Immature natural killer cell (primary cell): ENCODE results near the gene IGFBP7. TPM values are rescaled to one million over a fixed set of nuclear protein-coding genes. Genes with fewer than 3 reads are reported as not detected.

Source experiments
- DNase-seq, 3 donors: peaks; one replicate each; pipeline ENCODE4 v3.0.0; 2022; ENCODE audit warnings: mixed read lengths in 1 of 3
- H3K27ac Mint-ChIP-seq, 6 donors: one replicate each; pipeline ENCODE4 v1.8.0; 2020; ENCODE audit warnings: mixed read lengths in 6 of 6, mild to moderate bottlenecking in 5 of 6, inconsistent platforms in 4 of 6, moderate library complexity in 3 of 6
- H3K27me3 Mint-ChIP-seq, 3 donors: one replicate each; pipeline ENCODE4 v1.8.0; 2020 to 2021; ENCODE audit warnings: low read depth in 3 of 3, mild to moderate bottlenecking in 3 of 3, mixed read lengths in 3 of 3, moderate library complexity in 3 of 3, inconsistent platforms in 1 of 3
- H3K36me3 Mint-ChIP-seq, 3 donors: one replicate each; pipeline ENCODE4 v1.8.0; 2020; ENCODE audit warnings: mixed read lengths in 3 of 3, inconsistent platforms in 2 of 3, mild to moderate bottlenecking in 2 of 3
- H3K4me1 Mint-ChIP-seq, 2 donors: one replicate each; pipeline ENCODE4 v1.8.0; 2020; ENCODE audit warnings: inconsistent platforms in 2 of 2, mild to moderate bottlenecking in 2 of 2, mixed read lengths in 2 of 2, moderate library complexity in 1 of 2
- H3K4me3 Mint-ChIP-seq, 5 donors: one replicate each; pipeline ENCODE4 v1.8.0; 2020; ENCODE audit warnings: mild to moderate bottlenecking in 5 of 5, mixed read lengths in 5 of 5, inconsistent platforms in 3 of 5, moderate library complexity in 3 of 5
- H3K9me3 Mint-ChIP-seq, 6 donors: one replicate each; pipeline ENCODE4 v1.8.0; 2020; ENCODE audit warnings: mild to moderate bottlenecking in 6 of 6, mixed read lengths in 6 of 6, inconsistent platforms in 4 of 6, moderate library complexity in 3 of 6
- polyA plus RNA-seq, 3 donors: library from polyadenylated mRNA; unstranded; fragments of 300-500 nt; fragmentation: Illumina TruSeq; gene quantifications; one replicate each; pipeline ENCODE4 v1.2.3, GENCODE V29; 2021

Gene IGFBP7
- polyA plus RNA-seq, 3 donors from 2014 or later, result 192 to 270 (median 246) TPM

GRCh38 chr4:57148177-57148576, 38.0 kb upstream of the IGFBP7 start:
- no peak for DNase-seq
- Mint-ChIP-seq H3K27me3 (peaks cover 2 to 3% (median 2%) of the 10 kb centered on the region in 3 donors), H3K36me3 (no peaks in the 10 kb centered on the region), H3K4me3 (no peak overlapping the region), H3K9me3 (no peaks in the 10 kb centered on the region), H3K27ac (peak overlapping the region in 3 of 6 donors; percentile 20 to 72 (median 44)), H3K4me1 (peaks cover 17 to 22% of the 10 kb centered on the region in 2 donors)

- H3K36me3 Mint-ChIP-seq, result no peaks in the 10 kb centered on the region
- H3K27me3 Mint-ChIP-seq, result peaks cover 2 to 3% (median 2%) of the 10 kb centered on the region in 3 donors
- no peak overlapping the region for H3K4me3 Mint-ChIP-seq
- peak overlapping the region in 4 of 6 donors; percentile 36 to 78 (median 67) for H3K27ac Mint-ChIP-seq
- DNase-seq, result no peak
- no peaks in the 10 kb centered on the region for H3K9me3 Mint-ChIP-seq
- peaks cover 16 to 21% of the 10 kb centered on the region in 2 donors for H3K4me1 Mint-ChIP-seq
These were observed 37.3 kb upstream of the IGFBP7 start for GRCh38 chr4:57147335-57148060.

- peak overlapping the region in 4 of 6 donors; percentile 55 to 78 (median 70) for H3K27ac Mint-ChIP-seq
- H3K36me3 Mint-ChIP-seq, result no peaks in the 10 kb centered on the region
- peak overlapping the region in 4 of 5 donors; percentile 15 to 66 (median 26) for H3K4me3 Mint-ChIP-seq
These were observed 36.3 kb upstream of the IGFBP7 start for GRCh38 chr4:57146444-57146843.

GRCh38 chr4:57144466-57144865, 34.3 kb upstream of the IGFBP7 start:
- no peak for DNase-seq
- Mint-ChIP-seq H3K27ac (no peak overlapping the region), H3K27me3 (peaks cover 2 to 5% (median 4%) of the 10 kb centered on the region in 3 donors), H3K4me1 (peaks cover 21 to 23% of the 10 kb centered on the region in 2 donors), H3K4me3 (no peak overlapping the region), H3K9me3 (no peaks in the 10 kb centered on the region), H3K36me3 (peaks cover 0 to 5% (median 0%) of the 10 kb centered on the region in 3 donors)

More at GRCh38 chr4:57146444-57146843, 36.3 kb upstream of the IGFBP7 start:
- no peak for DNase-seq
- peaks cover 21 to 23% of the 10 kb centered on the region in 2 donors for H3K4me1 Mint-ChIP-seq
- peaks cover 2 to 4% (median 3%) of the 10 kb centered on the region in 3 donors for H3K27me3 Mint-ChIP-seq
- no peaks in the 10 kb centered on the region for H3K9me3 Mint-ChIP-seq

- H3K36me3 Mint-ChIP-seq, result peaks cover 0 to 5% (median 0%) of the 10 kb centered on the region in 3 donors
- peaks cover 3 to 13% of the 10 kb centered on the region in 2 donors for H3K4me1 Mint-ChIP-seq
- no peaks in the 10 kb centered on the region for H3K9me3 Mint-ChIP-seq
- H3K4me3 Mint-ChIP-seq, result no peak overlapping the region
- peaks cover 0 to 6% (median 2%) of the 10 kb centered on the region in 3 donors for H3K27me3 Mint-ChIP-seq
- no peak for DNase-seq
- H3K27ac Mint-ChIP-seq, result peak overlapping the region in 1 of 6 donors; percentile 19
These were observed 29.6 kb upstream of the IGFBP7 start for GRCh38 chr4:57139783-57140182.

GRCh38 chr4:57137261-57137660, 27.1 kb upstream of the IGFBP7 start:
- H3K9me3 Mint-ChIP-seq, result no peaks in the 10 kb centered on the region
- H3K4me3 Mint-ChIP-seq, result no peak overlapping the region
- H3K27me3 Mint-ChIP-seq, result peaks cover 0 to 6% (median 2%) of the 10 kb centered on the region in 3 donors
- H3K27ac Mint-ChIP-seq, result no peak overlapping the region
- peaks cover 3 to 12% of the 10 kb centered on the region in 2 donors for H3K4me1 Mint-ChIP-seq
- DNase-seq, result no peak
- H3K36me3 Mint-ChIP-seq, result peaks cover 0 to 5% (median 0%) of the 10 kb centered on the region in 3 donors

- DNase-seq, result no peak
- peaks cover 0 to 7% (median 3%) of the 10 kb centered on the region in 3 donors for H3K27me3 Mint-ChIP-seq
- no peak overlapping the region for H3K4me3 Mint-ChIP-seq
- H3K36me3 Mint-ChIP-seq, result peaks cover 0 to 5% (median 3%) of the 10 kb centered on the region in 3 donors
- peaks cover 3 to 6% of the 10 kb centered on the region in 2 donors for H3K4me1 Mint-ChIP-seq
- H3K27ac Mint-ChIP-seq, result no peak overlapping the region
- H3K9me3 Mint-ChIP-seq, result no peaks in the 10 kb centered on the region
These were observed 26.1 kb upstream of the IGFBP7 start for GRCh38 chr4:57136281-57136680.

GRCh38 chr4:57132743-57133137, 22.6 kb upstream of the IGFBP7 start:
- Mint-ChIP-seq H3K36me3 (peaks cover 0 to 5% (median 3%) of the 10 kb centered on the region in 3 donors), H3K27me3 (peaks cover 0 to 3% (median 1%) of the 10 kb centered on the region in 3 donors), H3K27ac (no peak overlapping the region), H3K4me3 (no peak overlapping the region), H3K4me1 (peaks cover 3 to 6% of the 10 kb centered on the region in 2 donors), H3K9me3 (no peaks in the 10 kb centered on the region)
- DNase-seq, result no peak

GRCh38 chr4:57131849-57132742, 21.9 kb upstream of the IGFBP7 start:
- H3K27ac Mint-ChIP-seq, result no peak overlapping the region
- H3K36me3 Mint-ChIP-seq, result peaks cover 0 to 5% (median 4%) of the 10 kb centered on the region in 3 donors
- H3K27me3 Mint-ChIP-seq, result peaks cover 0 to 3% (median 1%) of the 10 kb centered on the region in 3 donors
- no peak for DNase-seq
- H3K4me3 Mint-ChIP-seq, result no peak overlapping the region
- H3K9me3 Mint-ChIP-seq, result peaks cover 0 to 1% (median 0%) of the 10 kb centered on the region in 6 donors
- peaks cover 3 to 6% of the 10 kb centered on the region in 2 donors for H3K4me1 Mint-ChIP-seq

GRCh38 chr4:57129477-57129876, 19.3 kb upstream of the IGFBP7 start:
- H3K27me3 Mint-ChIP-seq, result peaks cover 0 to 7% (median 1%) of the 10 kb centered on the region in 3 donors
- H3K36me3 Mint-ChIP-seq, result peaks cover 5 to 8% (median 6%) of the 10 kb centered on the region in 3 donors
- peak overlapping the region in 1 of 6 donors; percentile 19 for H3K27ac Mint-ChIP-seq
- H3K4me3 Mint-ChIP-seq, result no peak overlapping the region
- peaks cover 0 to 7% (median 0%) of the 10 kb centered on the region in 6 donors for H3K9me3 Mint-ChIP-seq
- no peak for DNase-seq
- no peaks in the 10 kb centered on the region for H3K4me1 Mint-ChIP-seq

- DNase-seq, result no peak
- H3K27ac Mint-ChIP-seq, result no peak overlapping the region
- H3K36me3 Mint-ChIP-seq, result peaks cover 5 to 8% (median 6%) of the 10 kb centered on the region in 3 donors
- no peak overlapping the region for H3K4me3 Mint-ChIP-seq
- H3K4me1 Mint-ChIP-seq, result no peaks in the 10 kb centered on the region
- H3K27me3 Mint-ChIP-seq, result peaks cover 1 to 14% (median 3%) of the 10 kb centered on the region in 3 donors
- peaks cover 0 to 7% (median 0%) of the 10 kb centered on the region in 6 donors for H3K9me3 Mint-ChIP-seq
These were observed 17.2 kb upstream of the IGFBP7 start for GRCh38 chr4:57127361-57127760.

GRCh38 chr4:57125996-57126395, 15.8 kb upstream of the IGFBP7 start:
- Mint-ChIP-seq H3K4me1 (no peaks in the 10 kb centered on the region), H3K4me3 (no peak overlapping the region), H3K9me3 (peaks cover 0 to 7% (median 0%) of the 10 kb centered on the region in 6 donors), H3K27ac (no peak overlapping the region), H3K36me3 (peaks cover 5 to 6% (median 5%) of the 10 kb centered on the region in 3 donors), H3K27me3 (peaks cover 3 to 10% (median 4%) of the 10 kb centered on the region in 3 donors)
- DNase-seq, result no peak

GRCh38 chr4:57124145-57124544, 14.0 kb upstream of the IGFBP7 start:
- H3K4me3 Mint-ChIP-seq, result no peak overlapping the region
- no peak for DNase-seq
- no peaks in the 10 kb centered on the region for H3K4me1 Mint-ChIP-seq
- no peak overlapping the region for H3K27ac Mint-ChIP-seq
- H3K27me3 Mint-ChIP-seq, result peaks cover 5 to 10% (median 7%) of the 10 kb centered on the region in 3 donors
- H3K36me3 Mint-ChIP-seq, result peaks cover 5 to 6% (median 5%) of the 10 kb centered on the region in 3 donors
- peaks cover 0 to 7% (median 0%) of the 10 kb centered on the region in 6 donors for H3K9me3 Mint-ChIP-seq
